Activated CD8-positive, alpha-beta T cell treated with anti-CD3 and anti-CD28 coated beads for 36 hours (primary cell): ENCODE results near the gene TSR1. TPM values are rescaled to one million over a fixed set of nuclear protein-coding genes. Genes with fewer than 3 reads are reported as not detected.

Experiments used
- ATAC-seq: fragments of 200-7000 bp; cut with Tn5 transposase; one replicate; pipeline ENCODE4 v1.10.0; 2021; ENCODE audit warnings: mild to moderate bottlenecking, moderate library complexity
- CTCF ChIA-PET: fragments of 350-600 bp; sonication (Branson Sonifier 250); formaldehyde crosslinking; loops from one replicate; lab custom pipeline; 2021; ENCODE audit warnings: antibody characterized with exemption; lab: Charles Lee
- POLR2A ChIA-PET: fragments of 350-600 bp; sonication (Branson Sonifier 250); formaldehyde crosslinking; loops from one replicate; lab custom pipeline; 2021; ENCODE audit warnings: antibody characterized with exemption; lab: Charles Lee
- DNase-seq: peaks from one replicate; pipeline ENCODE4 v3.0.0-alpha.2; 2020
- H3K27ac Mint-ChIP-seq: one replicate; pipeline ENCODE4 v1.8.0; 2021; ENCODE audit warnings: mild to moderate bottlenecking, mixed read lengths
- H3K27me3 Mint-ChIP-seq: one replicate; pipeline ENCODE4 v1.8.0; 2021; ENCODE audit warnings: mixed read lengths
- H3K36me3 Mint-ChIP-seq: one replicate; pipeline ENCODE4 v1.8.0; 2021; ENCODE audit warnings: low read depth, mixed read lengths
- H3K4me1 Mint-ChIP-seq: one replicate; pipeline ENCODE4 v1.8.0; 2021; ENCODE audit warnings: low read depth, mixed read lengths
- H3K4me3 Mint-ChIP-seq: one replicate; pipeline ENCODE4 v1.8.0; 2021; ENCODE audit warnings: mild to moderate bottlenecking, moderate library complexity, mixed read lengths
- H3K9me3 Mint-ChIP-seq: one replicate; pipeline ENCODE4 v1.8.0; 2021; ENCODE audit warnings: mixed read lengths
- intact Hi-C: fragments of 100-400 bp; cut with micrococcal nuclease; formaldehyde crosslinking; loops from one replicate; pipeline ENCODE4 v1.10.0; 2022
- total RNA-seq, 2 experiments: library from RNA; stranded (reverse); gene quantifications; one replicate each; pipeline ENCODE4 v1.2.3, GENCODE V29; 2021
- TF ChIP-seq, protein P1 (sequence below): fragments of 200-600 bp; IDR thresholded peaks from one replicate; pipeline ENCODE4 v1.8.0; 2022; ENCODE audit warnings: antibody characterized with exemption, mild to moderate bottlenecking

The TSR1 gene
- total RNA-seq, 2 experiments from 2014 or later = 75.8 to 79.4 TPM

GRCh38 chr17:2312736-2313135 is 23.5 kb downstream of the TSR1 start:
- H3K27me3 Mint-ChIP-seq = no peaks in the 10 kb centered on the region
- CTCF ChIA-PET = interaction anchor here (0.9 kb wide), 1 partner anchor 258 kb away, joined by 3 read pairs; the partner anchor contains the start of gene HIC1

GRCh38 chr17:2309338-2310154 is 26.7 kb downstream of the TSR1 start:
- ChIA-PET POLR2A (interaction anchor here (0.8 to 1.8 kb wide), 3 partner anchors 21 to 23 kb away, joined by 3 to 5 read pairs (median 4); no protein-coding TSS in a partner anchor), CTCF (no interaction called here)
- no peak for DNase-seq
- intact Hi-C loops = no loop called here
- no peak overlapping the region for H3K27ac Mint-ChIP-seq
- H3K36me3 Mint-ChIP-seq = peaks cover 12% of the 10 kb centered on the region
- no peak overlapping the region for H3K4me3 Mint-ChIP-seq
- H3K27me3 Mint-ChIP-seq = no peaks in the 10 kb centered on the region
- TF ChIP-seq, protein P1, sequence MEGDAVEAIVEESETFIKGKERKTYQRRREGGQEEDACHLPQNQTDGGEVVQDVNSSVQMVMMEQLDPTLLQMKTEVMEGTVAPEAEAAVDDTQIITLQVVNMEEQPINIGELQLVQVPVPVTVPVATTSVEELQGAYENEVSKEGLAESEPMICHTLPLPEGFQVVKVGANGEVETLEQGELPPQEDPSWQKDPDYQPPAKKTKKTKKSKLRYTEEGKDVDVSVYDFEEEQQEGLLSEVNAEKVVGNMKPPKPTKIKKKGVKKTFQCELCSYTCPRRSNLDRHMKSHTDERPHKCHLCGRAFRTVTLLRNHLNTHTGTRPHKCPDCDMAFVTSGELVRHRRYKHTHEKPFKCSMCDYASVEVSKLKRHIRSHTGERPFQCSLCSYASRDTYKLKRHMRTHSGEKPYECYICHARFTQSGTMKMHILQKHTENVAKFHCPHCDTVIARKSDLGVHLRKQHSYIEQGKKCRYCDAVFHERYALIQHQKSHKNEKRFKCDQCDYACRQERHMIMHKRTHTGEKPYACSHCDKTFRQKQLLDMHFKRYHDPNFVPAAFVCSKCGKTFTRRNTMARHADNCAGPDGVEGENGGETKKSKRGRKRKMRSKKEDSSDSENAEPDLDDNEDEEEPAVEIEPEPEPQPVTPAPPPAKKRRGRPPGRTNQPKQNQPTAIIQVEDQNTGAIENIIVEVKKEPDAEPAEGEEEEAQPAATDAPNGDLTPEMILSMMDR = no peak
- no peaks in the 10 kb centered on the region for H3K9me3 Mint-ChIP-seq
- no peak for ATAC-seq
- H3K4me1 Mint-ChIP-seq = peaks cover 22% of the 10 kb centered on the region

More at GRCh38 chr17:2312736-2313135, 23.5 kb downstream of the TSR1 start:
- TF ChIP-seq, protein P1 = no peak
- ATAC-seq (no peak), DNase-seq (no peak)
- H3K4me3 Mint-ChIP-seq = no peak overlapping the region
- intact Hi-C loops = no loop called here
- H3K36me3 Mint-ChIP-seq = peaks cover 2% of the 10 kb centered on the region
- POLR2A ChIA-PET = interaction anchor here (0.7 to 1.0 kb wide), 2 partner anchors 10 to 12 kb away, joined by 3 read pairs; no protein-coding TSS in a partner anchor
- no peaks in the 10 kb centered on the region for H3K9me3 Mint-ChIP-seq
- no peak overlapping the region for H3K27ac Mint-ChIP-seq
- H3K4me1 Mint-ChIP-seq = peaks cover 2% of the 10 kb centered on the region

- Mint-ChIP-seq H3K9me3 (no peaks in the 10 kb centered on the region), H3K4me1 (peaks cover 31% of the 10 kb centered on the region), H3K27me3 (no peaks in the 10 kb centered on the region), H3K27ac (no peak overlapping the region), H3K36me3 (peaks cover 19% of the 10 kb centered on the region), H3K4me3 (peak overlapping the region; percentile 92)
- ChIA-PET CTCF (no interaction called here), POLR2A (interaction anchor here (0.8 kb wide), 1 partner anchor 32 kb away, joined by 4 read pairs; the partner anchor contains the start of gene TSR1)
- ATAC-seq (no peak), DNase-seq (no peak)
- TF ChIP-seq, protein P1 = no peak
- intact Hi-C loops = no loop called here
Measured at GRCh38 chr17:2304931-2305330, 31.3 kb downstream of the TSR1 start.

DNA sequence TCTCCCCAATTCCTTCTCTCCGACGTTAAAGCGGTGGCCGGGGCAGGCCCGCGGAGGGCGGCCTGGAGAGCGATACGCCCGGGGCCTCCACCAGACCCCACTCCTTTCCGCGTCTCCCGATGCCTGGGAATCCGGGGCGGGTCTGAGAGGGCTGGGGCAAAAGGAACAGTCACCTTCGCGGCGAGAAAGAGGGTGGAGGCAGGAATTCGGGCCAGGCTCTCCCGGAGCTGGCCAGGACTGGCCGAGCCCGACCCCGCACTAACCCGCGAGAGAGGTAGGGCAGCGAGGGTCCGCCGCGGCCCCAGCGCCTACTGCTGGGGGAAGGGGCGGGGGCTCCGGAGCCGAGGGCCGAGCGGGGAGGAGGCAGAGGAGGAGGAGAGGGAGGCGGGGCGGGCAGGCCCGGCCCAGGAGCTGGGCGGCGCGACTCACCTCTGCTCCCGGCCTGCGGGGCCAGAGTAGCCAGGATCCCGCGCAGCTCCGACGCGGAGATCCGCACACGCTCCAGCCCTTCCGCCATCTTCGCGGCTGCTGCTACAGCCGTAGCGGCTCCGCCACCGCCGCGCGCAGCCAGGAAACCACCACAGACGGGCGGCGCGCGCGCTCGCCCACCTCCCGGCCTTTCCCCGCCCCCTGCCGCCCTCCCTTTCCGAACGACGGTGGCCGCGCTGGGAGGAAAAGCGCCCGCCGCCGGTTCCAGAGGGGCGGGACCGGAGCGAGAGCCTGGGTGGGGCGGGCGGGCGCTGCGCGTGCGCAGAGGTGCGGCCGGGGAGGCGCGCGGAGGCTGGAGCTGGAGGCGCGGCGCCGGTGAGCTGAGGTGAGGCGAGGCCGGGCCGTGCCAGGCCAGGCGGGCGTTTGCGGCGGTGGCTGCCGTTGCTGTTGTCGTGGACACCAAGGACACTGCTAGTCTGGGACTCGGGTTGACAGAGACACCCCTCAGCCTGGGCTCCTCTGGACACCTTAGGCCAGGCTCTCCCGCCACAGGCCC is 32.8 kb downstream of the TSR1 start, which contains the start of the genes SMG6 and SRR:
Gene SMG6, minus strand, starts transcription at position 582 of the 985 bp plus-strand sequence. Its CDS starts 65 bp downstream, at position 517.
Gene SRR, plus strand, starts transcription at position 747 of the 985 bp plus-strand sequence. CDS start 11,611 bp downstream, outside the sequence.
- peaks cover 24% of the 10 kb centered on the region for H3K36me3 Mint-ChIP-seq
- peak; percentile 95 for DNase-seq

More for the DNA sequence above, 32.8 kb downstream of the TSR1 start, which contains the start of the genes SMG6 and SRR:
- Mint-ChIP-seq H3K4me3 (peak within 1 kb of the TSS; percentile 92), H3K9me3 (no peaks in the 10 kb centered on the region), H3K27me3 (no peaks in the 10 kb centered on the region), H3K27ac (peak within 1 kb of the TSS; percentile 83), H3K4me1 (peaks cover 38% of the 10 kb centered on the region)
- TF ChIP-seq, protein P1 = no peak
- intact Hi-C loops = no loop called here
- CTCF ChIA-PET = interaction anchor here (1.0 to 2.5 kb wide), 6 partner anchors 13 to 249 kb away, joined by 3 to 11 read pairs (median 4); partner anchors contain the start of genes HIC1, SGSM2 and TSR1
- peak; percentile 90 for ATAC-seq
- POLR2A ChIA-PET = interaction anchor here (0.6 to 1.7 kb wide), 16 partner anchors 8 to 252 kb away, joined by 3 to 8 read pairs (median 4); partner anchors contain the start of genes HIC1, SGSM2 and TSR1
